ENCODE data around the gene CAB39L.

Gene CAB39L

DNA sequence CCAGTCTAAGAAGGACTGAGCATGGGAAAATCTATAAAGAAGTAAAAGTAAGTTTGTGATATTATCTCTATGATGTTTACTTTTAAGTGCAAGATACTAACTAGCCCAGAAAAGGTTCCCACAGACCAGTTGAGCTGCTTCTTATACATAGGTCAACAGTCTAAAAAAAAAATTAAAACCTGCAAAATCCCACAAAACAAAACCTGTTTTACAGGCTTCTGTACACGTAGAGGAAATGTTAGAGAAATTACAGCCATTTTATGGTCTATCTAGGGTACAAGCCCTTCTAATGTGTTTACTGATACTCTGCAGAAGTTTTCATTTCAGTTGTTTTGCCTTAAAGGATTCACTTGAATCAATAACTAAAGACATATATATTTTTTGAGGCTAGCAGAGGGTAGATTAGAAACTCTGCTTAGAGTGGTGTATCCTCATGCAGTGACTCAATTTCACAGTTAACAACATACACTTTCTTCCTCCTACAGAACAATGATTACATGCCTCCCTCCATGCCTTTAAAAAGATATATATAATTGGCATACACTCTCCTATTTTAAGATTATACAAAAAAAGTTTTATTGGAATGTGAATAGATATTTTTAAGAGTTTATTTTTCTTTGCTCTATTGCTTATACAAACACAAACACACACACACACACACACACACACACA lies 43.9 kb downstream of the CAB39L start:
- DNase-seq (ENCODE audit: low spot score): no peak

DNA sequence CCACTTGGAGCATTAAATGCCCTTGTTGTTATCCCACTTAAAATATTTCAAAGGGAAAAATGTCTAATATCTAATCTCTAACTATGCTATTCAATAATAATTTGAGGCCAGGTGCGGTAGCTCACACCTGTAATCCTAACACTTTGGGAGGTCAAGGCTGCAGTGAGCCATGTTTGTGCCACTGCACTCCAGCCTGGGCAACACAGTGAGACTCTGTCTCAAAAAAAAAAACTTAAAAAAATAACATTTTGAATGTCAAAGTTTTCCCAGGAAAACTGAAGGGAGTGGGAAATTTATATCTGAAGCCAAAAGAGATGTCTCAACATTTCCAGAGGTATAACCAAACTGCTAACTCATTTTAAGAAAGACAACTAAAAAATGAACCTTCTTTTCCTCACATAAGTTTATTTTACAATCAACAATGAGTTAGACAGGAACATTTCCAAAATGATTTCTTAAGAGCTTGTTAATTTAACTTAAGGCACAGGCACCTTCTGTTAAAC lies 47.9 kb downstream of the CAB39L start:
- no peak for DNase-seq (ENCODE audit: low spot score)

DNA sequence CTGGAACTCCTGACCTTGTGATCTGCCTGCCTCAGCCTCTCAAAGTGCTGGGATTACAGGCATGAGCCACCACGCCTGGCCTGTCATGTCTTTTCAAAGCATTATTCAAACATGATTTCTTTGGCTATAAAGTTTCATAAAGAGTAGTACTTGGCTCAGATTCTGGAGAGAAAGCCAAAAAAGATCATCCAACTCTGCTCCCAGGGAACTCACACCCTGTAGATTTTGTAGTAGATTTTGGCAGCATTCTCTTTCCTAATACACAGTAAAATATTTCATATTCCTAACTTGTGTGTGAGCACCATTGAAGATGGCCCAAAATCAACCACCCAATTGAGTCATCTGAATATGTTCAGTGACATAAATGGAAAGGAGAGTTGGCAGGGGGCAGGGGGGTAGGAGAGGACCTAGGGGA lies 48.4 kb downstream of the CAB39L start:
- DNase-seq (ENCODE audit: low spot score): no peak

DNA sequence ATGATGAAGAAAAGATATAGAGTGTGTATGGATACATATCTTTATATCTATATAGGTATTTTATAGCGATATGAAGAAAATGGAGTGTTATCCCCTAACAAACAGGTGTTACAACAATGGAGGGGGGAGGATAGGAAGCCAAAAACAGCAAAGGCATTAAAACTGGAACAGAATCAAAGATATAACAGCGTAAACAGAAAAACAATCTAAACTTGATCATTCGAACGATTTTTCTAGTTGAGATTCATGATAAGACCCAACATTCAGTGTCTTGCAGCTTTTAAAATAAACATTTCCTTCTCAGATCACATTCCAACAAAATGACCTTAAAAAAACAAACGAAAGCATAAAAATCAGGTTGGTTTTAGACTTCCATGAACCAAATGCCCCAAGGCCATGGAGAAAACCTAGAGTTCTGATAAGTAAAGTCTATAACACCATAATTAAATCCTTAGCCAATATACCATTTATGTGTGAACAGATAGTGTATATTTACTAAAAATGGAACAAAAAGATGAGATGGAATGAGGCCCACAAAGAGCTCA lies 55.7 kb downstream of the CAB39L start:
- no peak for DNase-seq (ENCODE audit: low spot score)

DNA sequence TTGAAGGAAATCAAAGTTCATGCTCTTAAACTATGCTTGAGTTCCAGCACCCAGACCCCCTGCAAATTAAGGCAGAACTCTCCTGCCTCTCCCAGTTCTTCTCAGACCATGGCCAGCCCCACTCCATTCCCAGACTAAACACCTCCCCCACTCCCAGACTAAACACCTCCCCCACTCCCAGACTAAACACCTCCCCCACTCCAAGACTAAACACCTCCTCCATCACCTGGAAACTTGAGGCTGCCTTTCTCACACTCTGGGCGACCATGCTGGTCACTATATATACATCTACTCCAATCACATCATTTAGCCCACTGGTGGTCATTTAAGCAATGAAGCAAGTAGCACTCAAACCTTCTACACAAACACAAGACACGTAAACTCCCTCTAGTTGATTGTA lies 57.2 kb downstream of the CAB39L start:
- DNase-seq (ENCODE audit: low spot score): no peak

DNA sequence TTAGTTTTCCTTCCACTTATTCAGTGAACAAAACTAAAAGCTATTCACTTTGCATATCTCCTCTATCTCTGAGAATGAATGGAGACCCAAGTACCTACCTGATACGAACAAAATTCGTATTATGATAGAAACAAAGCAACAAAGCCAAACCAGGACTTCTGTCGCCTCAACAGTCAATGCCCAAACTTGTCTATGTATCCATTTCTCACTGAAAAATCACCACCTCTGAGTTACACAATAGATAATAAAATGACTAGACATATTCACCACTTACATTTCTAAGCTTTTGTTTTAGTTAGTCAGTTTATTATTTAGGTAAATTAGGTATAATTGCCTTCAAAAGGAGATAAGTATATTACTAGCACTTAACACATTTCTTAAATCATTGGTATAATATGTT lies 67.7 kb downstream of the CAB39L start:
- DNase-seq (ENCODE audit: low spot score): no peak

DNA sequence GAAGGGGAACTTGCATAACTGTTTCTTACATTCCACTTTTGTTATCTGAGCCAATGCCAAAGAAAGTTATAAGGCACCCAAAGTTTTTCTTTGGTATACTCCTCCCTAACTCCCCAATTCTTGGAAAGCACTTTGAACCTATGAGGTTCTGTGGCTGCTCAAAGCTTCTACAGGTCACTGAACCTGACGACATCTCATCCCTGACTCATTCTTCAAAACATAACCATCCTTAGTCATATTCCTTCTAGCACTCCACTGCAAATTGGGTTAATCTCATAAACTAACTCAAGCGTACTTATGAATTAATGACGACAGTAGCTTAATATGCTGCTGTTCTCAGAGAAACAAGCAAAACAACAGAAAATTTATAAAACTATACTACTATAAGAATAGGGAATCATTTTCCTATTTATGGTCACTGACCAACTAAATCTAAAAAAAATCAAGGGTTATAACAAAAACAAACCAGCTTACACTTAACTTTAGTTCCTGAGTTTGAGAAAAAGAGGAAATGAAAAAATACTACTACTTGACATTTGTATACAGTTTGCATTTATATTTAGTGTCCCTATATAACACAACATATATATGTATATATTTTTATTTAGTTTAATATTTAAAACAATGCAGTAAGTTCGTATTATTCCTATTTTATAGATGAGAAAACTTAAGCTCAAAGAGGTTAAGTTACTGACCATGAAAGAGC lies 69.1 kb downstream of the CAB39L start:
- DNase-seq (ENCODE audit: low spot score): peak; percentile 45

DNA sequence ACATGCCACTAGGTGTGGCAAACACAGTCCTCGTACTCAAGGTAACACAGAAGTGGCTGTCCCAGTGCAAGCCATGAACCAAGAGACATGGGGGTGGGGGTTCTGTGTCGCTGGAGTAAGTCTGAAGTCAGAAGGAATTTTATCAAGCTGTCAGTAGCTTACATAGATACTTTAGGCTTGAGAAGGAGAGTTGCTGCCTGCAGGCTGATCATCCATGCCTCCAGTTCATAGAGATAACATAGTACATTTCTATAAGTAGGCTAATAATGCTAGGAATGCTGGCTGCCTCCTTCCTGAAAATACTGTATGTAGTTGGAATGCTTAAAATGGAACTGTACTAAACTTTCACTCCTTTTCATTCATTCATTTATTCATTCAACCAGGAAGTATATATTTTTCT lies 70.1 kb downstream of the CAB39L start:
- peak; percentile 6 for DNase-seq (ENCODE audit: low spot score)

DNA sequence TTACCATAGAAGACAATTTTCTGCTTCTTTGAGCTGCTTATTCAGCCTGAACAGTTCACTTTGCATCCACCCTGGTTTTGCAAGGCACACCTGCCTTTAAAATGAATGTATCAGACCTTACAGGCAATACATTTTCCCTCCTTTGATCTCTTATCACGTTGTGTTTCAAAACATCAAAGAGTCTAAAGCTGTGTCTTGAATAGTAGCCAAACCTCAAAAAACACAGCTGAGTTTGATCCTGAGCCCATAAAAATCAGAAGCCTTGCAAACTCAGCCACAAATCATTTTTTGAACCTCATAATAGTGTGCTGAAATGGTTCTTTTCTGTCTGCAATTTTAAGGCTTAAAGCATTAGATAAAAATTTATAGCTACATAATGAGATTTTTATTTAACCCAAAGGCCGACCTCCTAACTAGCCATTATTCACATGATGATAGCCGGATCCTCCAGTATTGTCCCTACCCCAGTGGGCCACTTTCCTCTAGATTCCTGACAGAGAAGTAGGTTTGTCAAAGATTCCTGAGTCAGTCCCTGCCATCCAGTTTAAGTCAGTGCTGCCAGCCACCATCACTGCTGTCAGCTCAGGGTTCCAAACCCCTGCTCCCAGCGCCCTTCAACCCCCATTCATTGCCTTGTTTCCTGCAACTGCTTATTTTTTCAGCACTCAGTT lies 71.8 kb downstream of the CAB39L start:
- DNase-seq (ENCODE audit: low spot score): no peak

DNA sequence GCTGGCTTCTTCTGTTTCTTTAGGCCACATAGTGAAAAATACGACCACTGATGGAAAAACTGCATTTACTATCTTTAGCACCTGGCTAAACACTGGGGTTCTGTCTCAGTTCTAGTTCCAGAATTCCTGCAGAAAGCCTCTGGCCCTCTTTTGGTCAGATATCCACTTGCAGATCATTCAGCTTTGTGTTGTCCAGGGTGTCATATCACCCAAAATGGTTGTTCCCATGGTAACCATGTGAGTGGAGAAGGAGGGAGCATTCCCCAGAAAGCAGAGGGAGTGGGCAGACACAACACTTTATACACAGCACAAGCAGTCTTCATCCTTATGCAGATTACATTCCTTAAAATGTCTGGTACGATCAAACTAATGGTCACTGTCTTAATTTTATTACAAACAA lies 73.5 kb downstream of the CAB39L start:
- DNase-seq (ENCODE audit: low spot score): no peak

DNA sequence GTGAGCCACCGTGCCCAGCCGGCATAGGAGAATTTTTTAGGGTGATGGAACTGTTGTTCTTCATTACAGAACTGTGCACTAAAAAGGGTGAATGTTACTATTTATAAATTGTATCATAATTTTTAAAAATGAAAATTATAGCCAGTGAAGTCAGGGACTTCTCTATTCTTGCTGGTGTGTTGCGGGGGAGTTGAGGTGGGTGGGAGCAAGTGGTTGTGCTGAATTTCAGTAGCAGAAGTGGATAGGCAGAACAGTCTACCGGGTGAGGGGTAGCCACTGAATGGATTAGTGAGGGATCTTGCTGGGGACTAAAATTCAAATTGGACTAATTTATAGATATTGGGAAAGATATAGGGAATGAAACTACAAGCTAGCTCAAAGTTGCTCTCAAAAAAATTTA lies 74.0 kb downstream of the CAB39L start:
- no peak for DNase-seq (ENCODE audit: low spot score)

DNA sequence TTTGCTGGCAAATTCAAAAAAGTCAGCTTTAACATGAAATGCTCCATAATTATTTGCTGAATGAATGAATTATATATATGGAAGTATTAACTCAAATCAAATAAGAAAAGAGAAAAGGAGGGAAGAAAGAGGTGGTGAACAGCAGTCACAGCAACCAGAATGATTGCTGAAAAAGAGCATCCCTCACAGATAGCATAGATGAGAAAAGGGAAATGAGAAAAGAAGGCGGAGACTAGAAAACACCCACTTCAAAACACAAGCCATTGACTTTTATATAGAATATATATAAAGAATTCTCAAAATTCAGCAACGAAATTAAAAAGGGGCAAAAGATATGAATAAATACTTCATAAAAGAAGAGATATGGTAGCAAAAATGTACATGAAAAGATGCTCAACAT lies 75.2 kb downstream of the CAB39L start:
- DNase-seq (ENCODE audit: low spot score): no peak

DNA sequence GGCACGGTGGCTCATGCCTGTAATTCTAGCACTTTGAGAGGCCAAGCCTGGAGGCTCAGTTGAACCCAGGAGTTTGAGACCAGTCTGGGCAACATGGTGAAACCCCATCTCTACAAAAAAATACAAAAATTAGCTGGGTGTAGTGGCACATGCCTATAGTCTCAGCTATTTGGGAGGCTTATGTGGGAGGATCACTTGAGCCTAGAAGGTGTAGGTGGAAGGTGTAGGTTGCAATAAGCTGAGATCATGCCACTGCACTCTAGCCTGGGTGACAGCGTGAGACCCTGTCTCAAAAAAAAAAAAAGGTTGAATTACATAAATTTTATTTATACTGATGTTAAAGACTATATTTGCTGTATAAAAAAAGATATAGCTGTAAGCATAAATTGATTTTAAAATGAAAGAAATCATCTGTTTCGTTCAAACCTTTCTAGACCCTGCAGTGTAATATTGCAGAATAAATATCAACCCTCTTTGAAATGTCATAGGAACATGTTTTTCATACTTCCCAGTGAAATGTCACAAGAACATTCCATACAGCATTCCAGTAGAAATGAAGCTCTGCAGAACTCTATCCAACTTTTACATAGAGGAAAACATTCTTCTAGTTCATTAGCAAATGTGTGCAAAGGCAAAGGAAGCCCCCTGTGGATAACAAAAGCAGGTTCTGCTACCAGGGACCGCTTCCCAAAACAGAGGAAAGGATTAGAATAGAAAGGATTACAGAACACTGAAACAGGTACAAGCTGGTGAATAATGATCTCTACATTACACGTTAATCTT lies 76.0 kb downstream of the CAB39L start:
- no peak for DNase-seq (ENCODE audit: low spot score)

DNA sequence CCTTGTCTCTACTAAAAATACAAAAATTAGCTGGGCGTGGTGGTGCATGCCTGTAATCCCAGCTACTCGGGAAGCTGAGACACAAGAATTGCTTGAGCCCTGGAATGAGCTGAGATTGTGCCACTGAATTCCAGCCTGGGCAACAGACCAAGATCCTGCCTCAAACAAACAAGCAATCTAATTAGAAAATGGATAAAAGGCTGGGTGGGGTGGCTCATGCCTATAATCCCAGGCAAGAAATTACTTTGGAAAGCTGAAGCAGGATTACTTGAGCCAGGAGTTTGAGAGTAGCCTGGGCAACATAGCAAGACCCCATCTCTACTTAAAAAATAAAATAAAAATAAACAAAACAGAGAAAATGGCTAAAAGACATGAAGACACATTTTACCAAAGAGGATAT lies 77.0 kb downstream of the CAB39L start:
- DNase-seq (ENCODE audit: low spot score): no peak

DNA sequence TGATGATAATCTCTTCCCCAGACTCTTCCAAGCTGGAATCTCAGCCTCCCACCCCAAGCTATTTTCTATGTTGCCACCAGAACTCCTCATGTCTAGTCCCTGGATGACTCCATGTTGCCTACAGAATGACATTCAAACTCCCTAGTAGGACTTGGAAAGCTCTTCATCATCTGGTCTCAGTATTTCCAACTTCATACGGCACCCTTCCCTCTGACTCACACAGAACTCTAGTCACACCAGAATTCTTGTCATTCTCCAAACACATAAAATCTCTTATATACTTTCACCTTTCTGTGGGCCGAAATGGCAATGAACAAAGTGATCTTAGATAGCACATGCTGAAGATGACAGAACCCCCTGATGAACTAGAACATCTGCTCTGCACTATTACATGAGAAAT lies 86.2 kb downstream of the CAB39L start:
- DNase-seq (ENCODE audit: low spot score): peak; percentile 10

DNA sequence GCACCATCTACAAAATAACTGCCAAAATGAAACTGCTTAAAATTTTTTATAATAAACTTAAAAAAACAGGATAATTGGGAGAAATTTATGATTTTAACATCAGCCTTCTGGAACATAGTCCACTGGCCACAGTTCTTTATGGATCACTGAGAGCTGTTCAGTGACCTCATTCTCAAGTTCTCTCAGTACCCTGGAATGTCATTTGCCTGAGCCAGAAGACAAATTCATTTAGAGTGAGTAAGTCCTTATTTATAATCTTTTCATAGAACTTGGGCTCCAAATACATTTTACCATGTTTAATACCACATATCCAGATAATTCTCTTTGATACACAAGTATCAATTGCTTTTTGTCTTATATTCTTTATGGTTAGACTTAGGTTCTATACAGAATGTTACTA lies 87.6 kb downstream of the CAB39L start:
- peak; percentile 49 for DNase-seq (ENCODE audit: low spot score)

DNA sequence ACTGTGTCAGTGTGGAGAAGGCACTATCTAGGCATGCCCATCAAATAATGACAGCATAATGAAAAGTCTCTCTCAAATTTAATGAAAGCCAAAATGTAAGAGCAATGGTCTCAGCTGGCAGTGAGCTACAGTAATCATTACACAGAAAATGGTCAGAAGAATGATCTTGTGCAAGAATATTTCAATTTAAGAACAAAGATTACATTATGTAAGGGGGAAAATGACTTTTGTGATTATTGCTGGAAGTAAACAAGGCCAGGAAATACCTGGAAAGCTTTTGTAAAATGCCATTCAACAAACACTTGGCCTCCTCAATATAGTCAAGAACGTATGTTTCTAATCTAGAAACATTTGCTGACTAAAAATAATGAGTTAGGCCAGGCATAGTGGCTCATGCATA lies 89.1 kb downstream of the CAB39L start:
- DNase-seq (ENCODE audit: low spot score): no peak

DNA sequence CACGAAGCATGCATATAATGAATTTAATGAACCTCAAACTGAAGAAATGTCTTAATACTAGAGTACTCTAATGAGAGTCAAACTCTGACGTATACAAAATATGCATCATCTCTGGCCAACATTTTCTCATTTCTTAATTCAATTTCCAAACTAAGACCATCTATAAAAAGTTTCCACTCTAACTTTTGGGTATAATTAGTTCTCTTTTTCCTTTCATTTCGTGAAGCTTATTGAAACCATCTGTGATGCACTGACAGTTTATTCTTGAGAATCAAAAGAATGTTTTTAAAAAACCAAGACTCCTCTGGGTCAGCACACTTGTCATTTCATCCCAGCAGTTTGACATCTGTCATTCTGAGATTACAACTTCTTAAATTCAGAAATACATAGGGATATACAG lies 90.0 kb downstream of the CAB39L start:
- DNase-seq (ENCODE audit: low spot score): no peak

DNA sequence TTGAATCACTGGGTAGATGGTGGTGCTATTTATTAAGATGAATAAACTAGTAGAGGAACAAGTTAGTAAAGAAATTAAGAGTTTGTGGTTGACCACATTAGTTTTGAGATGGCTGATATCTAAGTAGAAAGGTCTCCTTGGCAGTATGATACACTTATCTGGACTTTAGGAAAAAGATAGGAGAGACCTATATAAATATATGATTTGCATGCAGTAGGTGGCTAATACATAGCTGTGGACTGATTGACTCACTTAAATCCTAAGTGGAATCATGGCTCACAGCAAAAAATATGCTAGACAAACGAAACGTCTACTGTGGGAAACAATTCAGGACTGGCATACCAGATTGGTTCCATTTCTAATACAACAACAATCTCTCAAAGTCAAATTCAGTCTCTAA lies 92.0 kb downstream of the CAB39L start:
- DNase-seq (ENCODE audit: low spot score): peak; percentile 24

DNA sequence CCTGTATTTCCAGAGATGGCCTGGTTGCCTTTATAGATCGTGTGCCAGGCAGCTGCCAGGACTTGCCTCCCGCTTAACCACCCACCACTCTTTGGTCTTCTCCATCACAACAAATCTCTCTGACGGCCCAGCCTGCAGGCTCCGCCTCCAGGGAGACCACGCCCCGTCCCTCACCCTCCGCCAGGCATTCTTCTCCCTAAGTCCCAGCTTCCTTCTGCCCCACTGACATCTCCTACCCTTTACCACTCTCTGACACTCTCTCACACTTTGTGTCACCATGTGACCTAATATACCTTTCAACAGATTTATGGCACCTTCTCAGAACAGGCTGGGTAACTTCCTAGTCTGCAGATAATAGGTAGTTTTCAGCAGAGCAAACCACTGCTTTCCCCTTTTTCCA lies 95.1 kb downstream of the CAB39L start:
- no peak for DNase-seq (ENCODE audit: low spot score)

DNA sequence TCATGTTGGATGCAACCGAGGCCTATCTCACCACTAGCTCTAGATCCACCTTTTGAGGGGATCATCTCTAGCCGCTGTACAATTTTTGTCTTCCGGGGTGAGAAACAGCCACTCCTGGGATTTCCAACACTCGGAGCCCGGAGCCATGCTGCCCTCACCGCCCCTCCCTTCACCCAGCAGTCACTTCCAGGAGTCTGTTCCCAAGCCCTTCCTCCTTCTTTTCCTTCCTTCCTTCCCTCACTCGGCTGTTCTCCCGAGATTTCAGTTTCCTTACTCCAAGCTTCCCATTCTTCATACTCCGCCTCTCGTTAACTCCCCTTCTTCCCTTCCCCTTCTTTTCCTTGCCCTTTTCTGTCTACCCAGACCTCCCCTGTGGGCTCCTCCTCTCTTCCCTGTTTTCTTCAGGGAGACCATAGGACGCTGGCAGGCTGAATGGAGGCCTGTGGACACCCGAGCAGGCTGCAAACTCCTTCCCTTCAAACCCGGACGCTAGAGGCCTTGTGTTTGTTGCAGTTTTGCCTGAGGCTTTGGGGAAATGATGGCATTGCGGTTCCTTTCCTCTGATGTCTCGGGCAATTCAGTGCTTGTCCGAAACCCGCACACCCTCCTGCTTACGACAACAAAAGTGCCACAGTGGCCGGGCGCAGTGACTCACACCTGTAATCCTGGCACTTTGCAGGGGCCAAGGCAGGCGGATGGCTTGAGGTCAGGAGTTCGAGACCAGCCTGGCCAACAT lies 96.0 kb downstream of the CAB39L start:
- no peak for DNase-seq (ENCODE audit: low spot score)

DNA sequence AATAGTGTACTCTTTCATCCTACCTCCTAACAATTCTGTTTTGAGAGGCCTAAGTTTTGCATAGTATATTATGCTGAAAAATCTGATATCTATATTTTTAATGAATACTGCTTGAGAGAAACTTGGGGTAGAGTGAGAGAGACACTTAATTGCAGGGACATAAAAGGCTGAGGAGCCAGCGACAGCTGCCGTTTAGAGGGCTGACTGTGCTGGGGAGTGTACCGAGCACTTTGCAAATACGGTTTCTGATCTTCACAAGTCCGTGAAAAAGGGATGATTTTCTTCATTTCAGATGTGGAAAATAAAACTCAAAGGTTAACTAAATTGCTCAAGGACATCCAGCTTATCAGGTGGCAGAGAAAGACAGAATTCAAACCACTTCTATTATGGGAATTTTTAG lies 97.4 kb downstream of the CAB39L start:
- DNase-seq (ENCODE audit: low spot score): no peak
